ENCODE data around the gene NANS. TPM values are rescaled to one million over a fixed set of nuclear protein-coding genes. Genes with fewer than 3 reads are reported as not detected.

Gene NANS
- total and polyA plus RNA-seq, 10 of the 15 experiments (the other 5 are each of a cell fraction or from before 2014, with no cell fraction given) = 21.0 to 126 (median 52.3) TPM

GRCh38 chr9:98038958-98039357 is 17.6 kb upstream of the NANS start:
- POLR2A ChIA-PET = interaction anchor here (1.0 to 2.4 kb wide), 2 partner anchors 9 to 18 kb away, joined by 3 to 12 read pairs; partner anchors contain the start of gene NANS
- CTCF ChIA-PET = interaction anchor here (0.6 to 2.0 kb wide), 9 partner anchors 10 to 217 kb away, joined by 3 to 12 read pairs (median 4); partner anchors contain the start of genes NANS and TRMO
- RAD21 ChIA-PET (ENCODE audit: unreplicated experiment) = interaction anchor here (0.5 to 1.3 kb wide), 4 partner anchors 17 to 69 kb away, joined by 3 to 6 read pairs (median 4); partner anchors contain the start of gene NANS
- SMC1A ChIA-PET (ENCODE audit: uncharacterized antibody, unreplicated experiment) = interaction anchor here (1.0 to 2.6 kb wide), 6 partner anchors 18 to 118 kb away, joined by 3 to 8 read pairs (median 4); partner anchors contain the start of gene NANS
- no peak for DNase-seq (ENCODE audit: low read depth, low spot score)
- peak; percentile 37 for ATAC-seq
- H3K4me3 ChIP-seq = peak overlapping the region; percentile 43; the same call in 1 of the 2 replicates
- no peaks in the 10 kb centered on the region for H3K9me3 ChIP-seq (replicated peaks; ENCODE audit: control insufficient read depth, insufficient read depth, low read length)
- TF ChIP-seq POLR2AphosphoS5 (IDR thresholded peaks at IDR 0.05; ENCODE audit: low read length) (no peak), BMI1 (IDR thresholded peaks at IDR 0.05; ENCODE audit: borderline replicate concordance) (no peak), ESRRA (IDR thresholded peaks at IDR 0.05; ENCODE audit: low read length) (no peak), BRCA1 (IDR thresholded peaks at IDR 0.05; ENCODE audit: low read depth, low read length) (no peak), POU2F2 (IDR thresholded peaks at IDR 0.05; ENCODE audit: borderline replicate concordance, low read depth, low read length) (0 out of 3 replicates have a peak, but pooled peaks have one; percentile 14), ZNF274 (IDR thresholded peaks at IDR 0.05; ENCODE audit: insufficient read depth, insufficient read length) (no peak), CTCF (IDR thresholded peaks at IDR 0.05 in 2 of 3, conservative IDR thresholded peaks at IDR 0.05 in 1 of 3; ENCODE audit: control insufficient read depth in 2 of 3, extremely low read depth in 1 of 3, insufficient read depth in 1 of 3, low read depth in 3 of 3, low read length in 3 of 3) (peak in 2 of 3 experiments; percentile 5 to 24; a peak in 1 of 6 replicates), RUNX3 (IDR thresholded peaks at IDR 0.05; ENCODE audit: low read length) (0 out of 2 replicates have a peak, but pooled peaks have one; percentile 7), CHD4 (IDR thresholded peaks at IDR 0.05) (no peak), NFIC (IDR thresholded peaks at IDR 0.05; ENCODE audit: low read depth, low read length) (0 out of 2 replicates have a peak, but pooled peaks have one; percentile 2), KLF5 (IDR thresholded peaks at IDR 0.05; ENCODE audit: partially characterized antibody) (no peak), HDGF (IDR thresholded peaks at IDR 0.05) (0 out of 2 replicates have a peak, but pooled peaks have one; percentile 44), MEF2B (IDR thresholded peaks at IDR 0.05; ENCODE audit: partially characterized antibody, poor library complexity, severe bottlenecking) (no peak), NR2F1 (conservative IDR thresholded peaks at IDR 0.05) (no peak), SPI1 (IDR thresholded peaks at IDR 0.05; ENCODE audit: borderline replicate concordance, insufficient read depth, low read depth, low read length) (no peak), ZSCAN29 (IDR thresholded peaks at IDR 0.05) (no peak), NFYA (IDR thresholded peaks at IDR 0.05; ENCODE audit: borderline replicate concordance, low read depth, low read length) (no peak), SKIL (IDR thresholded peaks at IDR 0.05; ENCODE audit: low read depth, poor library complexity, severe bottlenecking) (no peak), ZNF384 (IDR thresholded peaks at IDR 0.05; ENCODE audit: borderline replicate concordance, low read depth, low read length) (peak; percentile 26; the same call in 1 of the 2 replicates), YY1 (IDR thresholded peaks at IDR 0.05; ENCODE audit: low read depth, low read length) (no peak), EED (IDR thresholded peaks at IDR 0.05; ENCODE audit: low read depth) (peak; percentile 50; the same call in 1 of the 2 replicates)
- no peaks in the 10 kb centered on the region for H3K36me3 ChIP-seq (ENCODE audit: control insufficient read depth in 2 of 2, insufficient read depth in 2 of 2, low read length in 1 of 2)
- no peak for FAIRE-seq
- 3% methylated on average over 8 of the region's 8 CpGs for WGBS (ENCODE audit: insufficient coverage, insufficient replicate concordance, low lambda C conversion rate, missing lambda C conversion rate)
- no peak overlapping the region for H3K9ac ChIP-seq (ENCODE audit: control insufficient read depth, insufficient read depth, low read length)
- in situ Hi-C loops (cut with MboI) (no loop called here), intact Hi-C loops (cut with micrococcal nuclease; ENCODE audit: unreplicated experiment) (loop anchor here (5.0 kb wide), 1 partner anchor 63 kb away; no protein-coding TSS in a partner anchor)
- H3K4me2 ChIP-seq (ENCODE audit: control insufficient read depth, insufficient read depth) = peak overlapping the region; percentile 92
- H3K4me1 ChIP-seq (ENCODE audit: control insufficient read depth, insufficient read depth, low read length) = peaks cover 54% of the 10 kb centered on the region
- H4K20me1 ChIP-seq (ENCODE audit: control insufficient read depth, insufficient read depth) = no peaks in the 10 kb centered on the region
- peak overlapping the region; percentile 57; the same call in 1 of the 2 replicates for H2AFZ ChIP-seq (ENCODE audit: control insufficient read depth, low read depth, low read length)
- no TSS peak for BruUV-seq (replicated peaks)
- peak overlapping the region; percentile 14 for H3K27ac ChIP-seq (ENCODE audit: control insufficient read depth, insufficient read depth)
- H3K79me2 ChIP-seq (ENCODE audit: control insufficient read depth, insufficient read depth, low read length) = no peaks in the 10 kb centered on the region
- no peaks in the 10 kb centered on the region for H3K27me3 ChIP-seq (replicated peaks in 1 of 2; ENCODE audit: control insufficient read depth in 2 of 2, insufficient read depth in 2 of 2, low read length in 1 of 2)

Measured in GM12878 (cell line).